Natural killer cell (primary cell): ENCODE measurements around the gene UXS1. TPM values are rescaled to one million over a fixed set of nuclear protein-coding genes. Genes with fewer than 3 reads are reported as not detected.

ENCODE experiments used
- ATAC-seq, 3 donors: fragments of 150-1000 bp in 2 of 3; fragments of 200-7000 bp in 1 of 3; cut with Tn5 transposase; 1 replicate in 1 of 3; 2 replicates in 2 of 3; pipeline ENCODE4 v1.10.0; 2021; ENCODE audit warnings: mild to moderate bottlenecking in 2 of 3, moderate library complexity in 2 of 3
- DNase-seq, 2 donors: peaks; one replicate each; pipeline versions ENCODE4 v3.0.0 to v3.0.0-alpha.2; 2013 to 2021; ENCODE audit warnings: mixed read lengths in 1 of 2
- H3K27ac ChIP-seq: one replicate; pipeline ENCODE4 v1.5.1; 2013; ENCODE audit warnings: mild to moderate bottlenecking, low read length
- H3K27me3 ChIP-seq: one replicate; pipeline ENCODE4 v1.6.1; 2013; ENCODE audit warnings: low read length; ENCODE audit not compliant: control insufficient read depth, insufficient read depth
- H3K36me3 ChIP-seq: one replicate; pipeline ENCODE4 v1.6.1; 2013; ENCODE audit warnings: low read length; ENCODE audit not compliant: control insufficient read depth, insufficient read depth
- H3K4me1 ChIP-seq: one replicate; pipeline ENCODE4 v1.6.1; 2013; ENCODE audit warnings: low read length; ENCODE audit not compliant: control insufficient read depth, insufficient read depth
- H3K4me3 ChIP-seq: one replicate; pipeline ENCODE4 v1.5.1; 2013; ENCODE audit warnings: low read length
- H3K9me3 ChIP-seq: one replicate; pipeline ENCODE4 v1.6.1; 2013; ENCODE audit warnings: low read length; ENCODE audit not compliant: control insufficient read depth, insufficient read depth
- H3K27ac Mint-ChIP-seq, 2 donors: one replicate each; pipeline ENCODE4 v1.8.0; 2022; ENCODE audit warnings: mild to moderate bottlenecking in 2 of 2, mixed read lengths in 2 of 2, moderate library complexity in 1 of 2
- H3K27me3 Mint-ChIP-seq, 2 donors: one replicate each; pipeline ENCODE4 v1.8.0; 2022; ENCODE audit warnings: low read depth in 2 of 2, mixed read lengths in 2 of 2
- H3K36me3 Mint-ChIP-seq: one replicate; pipeline ENCODE4 v1.8.0; 2022; ENCODE audit warnings: mixed read lengths
- H3K4me1 Mint-ChIP-seq, 2 donors: one replicate each; pipeline ENCODE4 v1.8.0; 2022; ENCODE audit warnings: mixed read lengths in 2 of 2
- H3K4me3 Mint-ChIP-seq: one replicate; pipeline ENCODE4 v1.8.0; 2022; ENCODE audit warnings: mild to moderate bottlenecking, moderate library complexity, mixed read lengths
- H3K9me3 Mint-ChIP-seq, 2 donors: one replicate each; pipeline ENCODE4 v1.8.0; 2022; ENCODE audit warnings: mixed read lengths in 2 of 2
- CTCF ChIP-seq: fragments of 200-600 bp; IDR thresholded peaks from one replicate; pipeline ENCODE4 v1.8.0; 2022; ENCODE audit warnings: antibody characterized with exemption
- WGBS: methylation state at CpG from one replicate; pipeline ENCODE4 v1.1.7; 2013; ENCODE audit warnings: missing lambda C conversion rate; ENCODE audit not compliant: insufficient coverage; 5-methylcytosine and 5-hydroxymethylcytosine counted together
- intact Hi-C: fragments of 100-400 bp; cut with micrococcal nuclease; formaldehyde crosslinking; loops from one replicate; pipeline ENCODE4 v1.14.2; 2022
- total RNA-seq, 4 donors: library from RNA; stranded (reverse); fragments of 120-200 nt in 1 of 4; gene quantifications; one replicate each; pipeline versions ENCODE4 v1.2.3 to v1.2.4, GENCODE V29; 2013 to 2022

Gene UXS1
- total RNA-seq, 3 donors from 2014 or later (not counting 1 experiment from before 2014, with no cell fraction given): 36.3 to 60.4 (median 37.5) TPM

- Histone ChIP-seq H3K4me3 (no peak overlapping the region), H3K27ac (no peak overlapping the region), H3K9me3 (no peaks in the 10 kb centered on the region), H3K27me3 (no peaks in the 10 kb centered on the region), H3K4me1 (no peaks in the 10 kb centered on the region), H3K36me3 (peaks cover 8% of the 10 kb centered on the region)
- Mint-ChIP-seq H3K36me3 (peaks cover 8% of the 10 kb centered on the region), H3K9me3 (no peaks in the 10 kb centered on the region), H3K4me1 (no peaks in the 10 kb centered on the region), H3K4me3 (no peak overlapping the region), H3K27ac (no peak overlapping the region), H3K27me3 (no peaks in the 10 kb centered on the region)
- peak; percentile 47 to 86 for DNase-seq
- TF ChIP-seq CTCF: peak; percentile 98
- intact Hi-C loops: loop anchor here (1.0 kb wide), 1 partner anchor 438 kb away; no protein-coding TSS in a partner anchor
- peak; percentile 75 to 94 (median 87) for ATAC-seq
- 68% methylated on average over 14 of the region's 16 CpGs for WGBS
These were observed 89.6 kb downstream of the UXS1 start for GRCh38 chr2:106104332-106105062.

DNA sequence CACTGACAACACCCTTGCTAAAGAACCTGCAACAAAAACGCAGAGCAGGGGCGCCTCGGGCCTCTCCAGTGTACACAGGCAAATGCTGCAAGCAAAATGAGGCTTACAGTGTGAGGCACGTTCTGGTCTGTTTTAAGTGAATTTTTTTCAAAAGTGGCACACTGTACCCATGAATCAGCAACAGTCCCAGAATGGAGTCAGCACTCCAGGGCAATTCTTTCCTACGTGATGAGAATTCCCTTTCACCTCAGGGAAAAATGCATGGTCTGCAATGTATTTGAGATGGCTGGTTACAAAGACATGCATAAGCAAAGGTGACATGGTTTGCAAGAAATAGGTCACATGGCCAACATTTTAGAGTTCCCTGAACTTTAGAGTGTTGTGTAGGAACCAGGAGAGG lies 94.4 kb downstream of the UXS1 start:
- Histone ChIP-seq H3K4me3 (no peak overlapping the region), H3K27me3 (no peaks in the 10 kb centered on the region), H3K27ac (no peak overlapping the region), H3K4me1 (peaks cover 22% of the 10 kb centered on the region), H3K36me3 (peaks cover 3% of the 10 kb centered on the region), H3K9me3 (no peaks in the 10 kb centered on the region)
- H3K4me3 Mint-ChIP-seq: no peak overlapping the region
- peaks cover 14 to 19% of the 10 kb centered on the region in 2 donors for H3K4me1 Mint-ChIP-seq
- 92% methylated on average over 5 of the region's 5 CpGs for WGBS
- no peak for TF ChIP-seq CTCF
- ATAC-seq: no peak
- no peak overlapping the region for H3K27ac Mint-ChIP-seq
- DNase-seq: no peak
- H3K9me3 Mint-ChIP-seq: no peaks in the 10 kb centered on the region
- intact Hi-C loops: no loop called here
- peaks cover 9% of the 10 kb centered on the region for H3K36me3 Mint-ChIP-seq
- no peaks in the 10 kb centered on the region for H3K27me3 Mint-ChIP-seq

DNA sequence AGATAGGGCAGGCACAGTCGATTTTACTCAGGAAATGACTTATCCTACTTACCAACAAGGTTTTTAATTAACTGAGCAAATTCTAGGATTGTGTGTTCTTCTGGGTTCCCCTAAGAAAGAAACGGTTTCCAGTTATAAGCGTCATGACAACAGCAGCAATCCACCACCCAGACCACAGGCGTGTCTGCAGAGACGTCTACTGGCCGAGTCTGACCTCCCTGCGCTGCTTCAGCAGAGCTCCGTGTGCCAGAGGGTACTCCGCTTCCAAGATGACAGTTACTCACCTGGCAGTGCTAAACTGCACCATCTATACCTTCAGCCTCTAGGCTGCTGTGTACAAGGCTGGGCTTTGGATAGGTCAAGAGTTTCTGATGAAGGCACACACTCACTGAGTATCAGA lies 95.4 kb downstream of the UXS1 start:
- Mint-ChIP-seq H3K27me3 (no peaks in the 10 kb centered on the region), H3K36me3 (peaks cover 9% of the 10 kb centered on the region), H3K4me3 (no peak overlapping the region), H3K9me3 (no peaks in the 10 kb centered on the region), H3K4me1 (peaks cover 23 to 30% of the 10 kb centered on the region in 2 donors), H3K27ac (peak overlapping the region in 1 of 2 donors; percentile 30)
- intact Hi-C loops: no loop called here
- H3K27ac ChIP-seq: no peak overlapping the region
- peaks cover 32% of the 10 kb centered on the region for H3K4me1 ChIP-seq
- ATAC-seq: no peak
- peaks cover 3% of the 10 kb centered on the region for H3K36me3 ChIP-seq
- 64% methylated on average over 9 of the region's 9 CpGs for WGBS
- DNase-seq: no peak
- H3K27me3 ChIP-seq: no peaks in the 10 kb centered on the region
- TF ChIP-seq CTCF: no peak
- no peaks in the 10 kb centered on the region for H3K9me3 ChIP-seq
- no peak overlapping the region for H3K4me3 ChIP-seq
